Measurements from ENCODE around the gene DEGS2. TPM values are rescaled to one million over a fixed set of nuclear protein-coding genes. Genes with fewer than 3 reads are reported as not detected.
"Not testable (repeated sequence)": the region's sequence is repeated elsewhere in the genome, so short reads cannot be mapped to it uniquely, and the experiment has no call there.

DEGS2 gene
- total RNA-seq, 2 donors from 2014 or later, result 0.18 TPM; not detected in 1

GRCh38 chr14:100187247-100187833 lies 27.9 kb upstream of the DEGS2 start:
- DNase-seq (no peak), ATAC-seq (no peak)
- intact Hi-C loops (cut with DNase I), result no loop called here

GRCh38 chr14:100181876-100182551 lies 22.6 kb upstream of the DEGS2 start:
- DNase-seq, result not testable (repeated sequence)

GRCh38 chr14:100180671-100181070 lies 21.2 kb upstream of the DEGS2 start:
- ATAC-seq; intact Hi-C loops (cut with DNase I); DNase-seq: not testable (repeated sequence)

More at GRCh38 chr14:100181876-100182551, 22.6 kb upstream of the DEGS2 start:
- ATAC-seq; intact Hi-C loops (cut with DNase I): not testable (repeated sequence)

GRCh38 chr14:100178691-100179090 lies 19.2 kb upstream of the DEGS2 start:
- DNase-seq, result no peak
- intact Hi-C loops (cut with DNase I), result no loop called here
- ATAC-seq, result no peak

- intact Hi-C loops (cut with DNase I), result no loop called here
- ATAC-seq (no peak), DNase-seq (no peak)
Measured at GRCh38 chr14:100176811-100177327, 17.4 kb upstream of the DEGS2 start.

- DNase-seq, result no peak
- intact Hi-C loops (cut with DNase I), result no loop called here
- no peak for ATAC-seq
Measured at GRCh38 chr14:100173353-100173752, 13.9 kb upstream of the DEGS2 start.

- DNase-seq, result no peak
- ATAC-seq, result no peak
- intact Hi-C loops (cut with DNase I), result no loop called here
Measured at GRCh38 chr14:100172811-100173210, 13.4 kb upstream of the DEGS2 start.

GRCh38 chr14:100170880-100171279 lies 11.4 kb upstream of the DEGS2 start:
- ATAC-seq (no peak), DNase-seq (no peak)
- intact Hi-C loops (cut with DNase I), result no loop called here

GRCh38 chr14:100168506-100168905 lies 9.1 kb upstream of the DEGS2 start:
- DNase-seq (no peak), ATAC-seq (no peak)
- intact Hi-C loops (cut with DNase I), result no loop called here

GRCh38 chr14:100165831-100166440 lies 6.5 kb upstream of the DEGS2 start:
- ATAC-seq (no peak), DNase-seq (no peak)
- intact Hi-C loops (cut with DNase I), result no loop called here

- ATAC-seq (peak; percentile 67 to 70), DNase-seq (no peak)
- intact Hi-C loops (cut with DNase I), result no loop called here
Measured at GRCh38 chr14:100165376-100165775, 5.9 kb upstream of the DEGS2 start.

- intact Hi-C loops (cut with DNase I), result no loop called here
- peak; percentile 10 for DNase-seq
Measured at GRCh38 chr14:100160534-100160916, 1.1 kb upstream of the DEGS2 start.

GRCh38 chr14:100159865-100160533 lies 554 bp upstream of the DEGS2 start:
- intact Hi-C loops (cut with DNase I), result no loop called here
- ATAC-seq, result no peak
- no peak for DNase-seq

More at GRCh38 chr14:100160534-100160916, 1.1 kb upstream of the DEGS2 start:
- ATAC-seq, result no peak

- ATAC-seq (no peak), DNase-seq (no peak)
- intact Hi-C loops (cut with DNase I), result no loop called here
Measured at GRCh38 chr14:100158566-100159093, 815 bp downstream of the DEGS2 start.

- ATAC-seq; intact Hi-C loops (cut with DNase I); DNase-seq: not testable (repeated sequence)
Measured at GRCh38 chr14:100157548-100158232, 1.8 kb downstream of the DEGS2 start.

GRCh38 chr14:100156776-100157175 lies 2.7 kb downstream of the DEGS2 start:
- ATAC-seq (no peak), DNase-seq (no peak)
- intact Hi-C loops (cut with DNase I), result no loop called here

GRCh38 chr14:100155756-100156616 lies 3.5 kb downstream of the DEGS2 start:
- ATAC-seq, result no peak
- DNase-seq, result no peak
- intact Hi-C loops (cut with DNase I), result no loop called here

- intact Hi-C loops (cut with DNase I), result no loop called here
- ATAC-seq (no peak), DNase-seq (no peak)
Measured at GRCh38 chr14:100155049-100155621, 4.3 kb downstream of the DEGS2 start.
